Esophagus squamous epithelium (tissue), 4 donors: ENCODE results near the gene SLC4A7.
"Not testable (repeated sequence)": the region's sequence is repeated elsewhere in the genome, so short reads cannot be mapped to it uniquely, and the experiment has no call there.

Source experiments
- CTCF ChIP-seq, 6 experiments: fragments of 450-650 bp in 4 of 6; fragments of 200-600 bp in 2 of 6; sonication (generic) in 2 of 6; IDR thresholded peaks; one replicate each; pipeline ENCODE4 v1.5.1; 2016 to 2019; ENCODE audit warnings: antibody characterized with exemption in 6 of 6, mild to moderate bottlenecking in 4 of 6, moderate library complexity in 4 of 6
- POLR2A ChIP-seq, 4 donors: fragments of 450-650 bp; IDR thresholded peaks; one replicate each; pipeline ENCODE4 v1.6.1; 2017; ENCODE audit warnings: antibody characterized with exemption in 4 of 4, mild to moderate bottlenecking in 4 of 4, moderate library complexity in 3 of 4

- TF ChIP-seq CTCF, POLR2A (IDR thresholded peaks at IDR 0.05): not testable (repeated sequence)
These were observed 59.2 kb downstream of the SLC4A7 start for GRCh38 chr3:27424812-27425521.
